ENCODE data around the gene MEF2A. TPM values are rescaled to one million over a fixed set of nuclear protein-coding genes. Genes with fewer than 3 reads are reported as not detected.

The MEF2A gene
- total and polyA plus RNA-seq, 10 of the 15 experiments (the other 5 are each of a cell fraction or from before 2014, with no cell fraction given), result 7.2 to 46.7 (median 35.9) TPM

DNA sequence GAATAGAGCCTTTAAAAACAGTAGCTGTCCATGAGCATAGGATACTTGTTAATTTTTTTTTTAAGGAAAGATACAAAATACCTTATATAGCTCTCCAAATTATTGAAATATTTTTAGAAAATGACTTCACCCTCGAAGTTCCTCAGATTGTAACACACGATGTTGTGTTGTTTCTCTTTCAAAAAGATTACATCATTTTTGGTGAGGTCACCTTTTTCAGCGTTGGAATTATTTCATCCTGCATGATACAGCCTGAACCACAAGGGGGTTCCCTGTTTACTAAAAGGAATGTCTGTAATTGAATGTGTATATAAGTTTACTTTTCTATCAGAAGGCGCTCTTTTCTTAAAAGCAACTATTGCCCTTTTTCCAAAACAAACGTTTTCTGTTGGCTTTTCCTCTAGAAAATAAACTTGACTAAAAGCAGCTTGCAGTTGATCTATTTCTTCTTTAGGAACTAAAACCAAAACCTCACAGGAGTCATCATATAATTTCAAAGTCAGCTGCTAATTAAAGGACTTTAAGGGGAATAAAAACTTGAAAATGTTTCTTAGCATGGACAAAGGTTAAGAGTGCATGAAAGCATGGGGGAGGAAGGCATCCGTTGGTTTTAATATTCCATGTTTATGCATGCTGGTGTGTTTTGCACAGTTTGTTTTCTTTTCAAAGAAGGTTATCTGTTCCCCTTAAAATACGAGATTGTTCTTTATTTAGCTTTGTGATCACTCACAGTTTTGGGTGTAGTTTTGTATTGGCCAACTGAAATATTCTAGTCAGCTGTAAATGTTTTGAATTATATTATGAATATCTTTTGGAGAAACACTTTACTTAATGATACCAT is 138.0 kb downstream of the MEF2A start (continued):
- TF ChIP-seq, protein P1, sequence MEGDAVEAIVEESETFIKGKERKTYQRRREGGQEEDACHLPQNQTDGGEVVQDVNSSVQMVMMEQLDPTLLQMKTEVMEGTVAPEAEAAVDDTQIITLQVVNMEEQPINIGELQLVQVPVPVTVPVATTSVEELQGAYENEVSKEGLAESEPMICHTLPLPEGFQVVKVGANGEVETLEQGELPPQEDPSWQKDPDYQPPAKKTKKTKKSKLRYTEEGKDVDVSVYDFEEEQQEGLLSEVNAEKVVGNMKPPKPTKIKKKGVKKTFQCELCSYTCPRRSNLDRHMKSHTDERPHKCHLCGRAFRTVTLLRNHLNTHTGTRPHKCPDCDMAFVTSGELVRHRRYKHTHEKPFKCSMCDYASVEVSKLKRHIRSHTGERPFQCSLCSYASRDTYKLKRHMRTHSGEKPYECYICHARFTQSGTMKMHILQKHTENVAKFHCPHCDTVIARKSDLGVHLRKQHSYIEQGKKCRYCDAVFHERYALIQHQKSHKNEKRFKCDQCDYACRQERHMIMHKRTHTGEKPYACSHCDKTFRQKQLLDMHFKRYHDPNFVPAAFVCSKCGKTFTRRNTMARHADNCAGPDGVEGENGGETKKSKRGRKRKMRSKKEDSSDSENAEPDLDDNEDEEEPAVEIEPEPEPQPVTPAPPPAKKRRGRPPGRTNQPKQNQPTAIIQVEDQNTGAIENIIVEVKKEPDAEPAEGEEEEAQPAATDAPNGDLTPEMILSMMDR (IDR thresholded peaks at IDR 0.05 in 2 of 3, conservative IDR thresholded peaks at IDR 0.05 in 1 of 3; ENCODE audit: control insufficient read depth in 2 of 3, extremely low read depth in 1 of 3, insufficient read depth in 1 of 3, low read depth in 3 of 3, low read length in 3 of 3), result peak in 2 of 3 experiments; percentile 24 to 26; a peak in 3 of 6 replicates
- TF ChIP-seq RELA (IDR thresholded peaks at IDR 0.05; ENCODE audit: borderline replicate concordance, partially characterized antibody) (no peak), RFX5 (IDR thresholded peaks at IDR 0.05; ENCODE audit: low read depth, low read length) (no peak), FOS (IDR thresholded peaks at IDR 0.05; ENCODE audit: borderline replicate concordance, extremely low read depth, insufficient read length) (no peak), HDGF (IDR thresholded peaks at IDR 0.05) (no peak), RUNX3 (IDR thresholded peaks at IDR 0.05; ENCODE audit: low read length) (peak; percentile 91), POLR2A (IDR thresholded peaks at IDR 0.05; ENCODE audit: low read depth, low read length) (no peak), CEBPB (IDR thresholded peaks at IDR 0.05; ENCODE audit: borderline replicate concordance in 1 of 2, low read depth in 2 of 2, low read length in 2 of 2) (peak in 1 of 2 experiments; percentile 59; a peak in 1 of 4 replicates), MYC (IDR thresholded peaks at IDR 0.05; ENCODE audit: insufficient read depth, insufficient read length, insufficient replicate concordance, low read length, severe bottlenecking) (no peak), CBX3 (IDR thresholded peaks at IDR 0.05; ENCODE audit: borderline replicate concordance, low read depth) (no peak), ASH2L (IDR thresholded peaks at IDR 0.05; ENCODE audit: borderline replicate concordance, low read depth) (no peak), SKIL (IDR thresholded peaks at IDR 0.05; ENCODE audit: low read depth, poor library complexity, severe bottlenecking) (no peak), SRF (IDR thresholded peaks at IDR 0.05; ENCODE audit: low read depth in 2 of 2, low read length in 2 of 2) (no peak), NR2C1 (IDR thresholded peaks at IDR 0.05) (no peak), JUNB (IDR thresholded peaks at IDR 0.05) (peak; percentile 88), ZBED1 (IDR thresholded peaks at IDR 0.05; ENCODE audit: borderline replicate concordance) (peak; percentile 68; the same call in 1 of the 2 replicates), USF1 (IDR thresholded peaks at IDR 0.05; ENCODE audit: borderline replicate concordance, extremely low read length, insufficient read depth, low read depth, low read length) (no peak), SREBF2 (IDR thresholded peaks at IDR 0.05; ENCODE audit: low read length) (no peak), SUPT20H (IDR thresholded peaks at IDR 0.05; ENCODE audit: borderline replicate concordance, control insufficient read depth, low read depth, low read length) (no peak)
- TF ChIP-seq, protein P2, sequence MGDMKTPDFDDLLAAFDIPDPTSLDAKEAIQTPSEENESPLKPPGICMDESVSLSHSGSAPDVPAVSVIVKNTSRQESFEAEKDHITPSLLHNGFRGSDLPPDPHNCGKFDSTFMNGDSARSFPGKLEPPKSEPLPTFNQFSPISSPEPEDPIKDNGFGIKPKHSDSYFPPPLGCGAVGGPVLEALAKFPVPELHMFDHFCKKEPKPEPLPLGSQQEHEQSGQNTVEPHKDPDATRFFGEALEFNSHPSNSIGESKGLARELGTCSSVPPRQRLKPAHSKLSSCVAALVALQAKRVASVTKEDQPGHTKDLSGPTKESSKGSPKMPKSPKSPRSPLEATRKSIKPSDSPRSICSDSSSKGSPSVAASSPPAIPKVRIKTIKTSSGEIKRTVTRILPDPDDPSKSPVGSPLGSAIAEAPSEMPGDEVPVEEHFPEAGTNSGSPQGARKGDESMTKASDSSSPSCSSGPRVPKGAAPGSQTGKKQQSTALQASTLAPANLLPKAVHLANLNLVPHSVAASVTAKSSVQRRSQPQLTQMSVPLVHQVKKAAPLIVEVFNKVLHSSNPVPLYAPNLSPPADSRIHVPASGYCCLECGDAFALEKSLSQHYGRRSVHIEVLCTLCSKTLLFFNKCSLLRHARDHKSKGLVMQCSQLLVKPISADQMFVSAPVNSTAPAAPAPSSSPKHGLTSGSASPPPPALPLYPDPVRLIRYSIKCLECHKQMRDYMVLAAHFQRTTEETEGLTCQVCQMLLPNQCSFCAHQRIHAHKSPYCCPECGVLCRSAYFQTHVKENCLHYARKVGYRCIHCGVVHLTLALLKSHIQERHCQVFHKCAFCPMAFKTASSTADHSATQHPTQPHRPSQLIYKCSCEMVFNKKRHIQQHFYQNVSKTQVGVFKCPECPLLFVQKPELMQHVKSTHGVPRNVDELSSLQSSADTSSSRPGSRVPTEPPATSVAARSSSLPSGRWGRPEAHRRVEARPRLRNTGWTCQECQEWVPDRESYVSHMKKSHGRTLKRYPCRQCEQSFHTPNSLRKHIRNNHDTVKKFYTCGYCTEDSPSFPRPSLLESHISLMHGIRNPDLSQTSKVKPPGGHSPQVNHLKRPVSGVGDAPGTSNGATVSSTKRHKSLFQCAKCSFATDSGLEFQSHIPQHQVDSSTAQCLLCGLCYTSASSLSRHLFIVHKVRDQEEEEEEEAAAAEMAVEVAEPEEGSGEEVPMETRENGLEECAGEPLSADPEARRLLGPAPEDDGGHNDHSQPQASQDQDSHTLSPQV (IDR thresholded peaks at IDR 0.05), result no peak
